Measurements from ENCODE around the gene CYP27C1.

- TF ChIP-seq CTCF (IDR thresholded peaks at IDR 0.05), result no peak
- no peak for TF ChIP-seq POLR2AphosphoS5 (IDR thresholded peaks at IDR 0.05)
- no peak for TF ChIP-seq POLR2A (IDR thresholded peaks at IDR 0.05)
- no peak for TF ChIP-seq EP300 (IDR thresholded peaks at IDR 0.05; ENCODE audit: low read depth)
Measured at GRCh38 chr2:127235082-127235702, 15.1 kb upstream of the CYP27C1 start.
